ENCODE data around the gene NR4A3. TPM values are rescaled to one million over a fixed set of nuclear protein-coding genes. Genes with fewer than 3 reads are reported as not detected.
"Not testable (repeated sequence)": the region's sequence is repeated elsewhere in the genome, so short reads cannot be mapped to it uniquely, and the experiment has no call there.

Gene NR4A3
- total and polyA plus RNA-seq, 12 donors: 0.83 to 70.8 (median 9.3) TPM

GRCh38 chr9:99778836-99779235, 42.8 kb upstream of the NR4A3 start:
- H3K4me3 ChIP-seq: no peak overlapping the region
- intact Hi-C loops (cut with DNase I): no loop called here
- H3K27me3 ChIP-seq: no peaks in the 10 kb centered on the region
- 88 to 95% (median 93%) methylated on average over 3 of the region's 3 CpGs for WGBS, 4 donors
- H3K36me3 ChIP-seq (replicated peaks in 1 of 2): no peaks in the 10 kb centered on the region
- H3K4me1 ChIP-seq (replicated peaks in 1 of 2): no peaks in the 10 kb centered on the region
- TF ChIP-seq POLR2A (IDR thresholded peaks at IDR 0.05) (no peak), CTCF (IDR thresholded peaks at IDR 0.05) (no peak)
- no peak for DNase-seq
- no peaks in the 10 kb centered on the region for H3K9me3 ChIP-seq (replicated peaks in 1 of 3)
- no peak overlapping the region for H3K27ac ChIP-seq

- no peaks in the 10 kb centered on the region for H3K4me1 ChIP-seq (replicated peaks in 1 of 2)
- intact Hi-C loops (cut with DNase I): no loop called here
- H3K36me3 ChIP-seq (replicated peaks in 1 of 2): no peaks in the 10 kb centered on the region
- no peak overlapping the region for H3K4me3 ChIP-seq
- no peak overlapping the region for H3K27ac ChIP-seq
- no peaks in the 10 kb centered on the region for H3K9me3 ChIP-seq (replicated peaks in 1 of 3)
- no peak for DNase-seq
- TF ChIP-seq POLR2A (IDR thresholded peaks at IDR 0.05): no peak
- TF ChIP-seq CTCF (IDR thresholded peaks at IDR 0.05): no peak
- 90 to 95% (median 91%) methylated on average over 4 of the region's 4 CpGs for WGBS, 4 donors
- H3K27me3 ChIP-seq: no peaks in the 10 kb centered on the region
These were observed 42.4 kb upstream of the NR4A3 start for GRCh38 chr9:99779277-99779676.

GRCh38 chr9:99782349-99782748, 39.3 kb upstream of the NR4A3 start:
- H3K4me1 ChIP-seq (replicated peaks in 1 of 2); intact Hi-C loops (cut with DNase I); H3K36me3 ChIP-seq (replicated peaks in 1 of 2); H3K27ac ChIP-seq; DNase-seq; H3K9me3 ChIP-seq (replicated peaks in 1 of 3); H3K27me3 ChIP-seq; H3K4me3 ChIP-seq: not testable (repeated sequence)
- WGBS, 4 donors: 93 to 96% (median 94%) methylated on average over 5 of the region's 5 CpGs

- TF ChIP-seq POLR2A (IDR thresholded peaks at IDR 0.05) (no peak), CTCF (IDR thresholded peaks at IDR 0.05) (no peak)
- H3K9me3 ChIP-seq (replicated peaks in 1 of 3): no peaks in the 10 kb centered on the region
- H3K27me3 ChIP-seq: no peaks in the 10 kb centered on the region
- intact Hi-C loops (cut with DNase I): no loop called here
- H3K36me3 ChIP-seq (replicated peaks in 1 of 2): no peaks in the 10 kb centered on the region
- H3K4me3 ChIP-seq: no peak overlapping the region
- no peaks in the 10 kb centered on the region for H3K4me1 ChIP-seq (replicated peaks in 1 of 2)
- no peak overlapping the region for H3K27ac ChIP-seq
- no peak for DNase-seq
- 78 to 85% (median 84%) methylated on average over 6 of the region's 6 CpGs for WGBS, 4 donors
These were observed 38.5 kb upstream of the NR4A3 start for GRCh38 chr9:99782962-99783718.

GRCh38 chr9:99783799-99784198, 37.9 kb upstream of the NR4A3 start:
- intact Hi-C loops (cut with DNase I): no loop called here
- no peaks in the 10 kb centered on the region for H3K27me3 ChIP-seq
- 56 to 80% (median 76%) methylated on average over 2 of the region's 2 CpGs for WGBS, 4 donors
- no peak for TF ChIP-seq POLR2A (IDR thresholded peaks at IDR 0.05)
- no peak for TF ChIP-seq CTCF (IDR thresholded peaks at IDR 0.05)
- H3K4me3 ChIP-seq: no peak overlapping the region
- H3K36me3 ChIP-seq (replicated peaks in 1 of 2): no peaks in the 10 kb centered on the region
- no peaks in the 10 kb centered on the region for H3K4me1 ChIP-seq (replicated peaks in 1 of 2)
- DNase-seq: no peak
- no peak overlapping the region for H3K27ac ChIP-seq
- no peaks in the 10 kb centered on the region for H3K9me3 ChIP-seq (replicated peaks in 1 of 3)
